Hippocampal formation (tissue), 2 donors: ENCODE measurements around the gene TMEM242.
"Not testable (repeated sequence)": the region's sequence is repeated elsewhere in the genome, so short reads cannot be mapped to it uniquely, and the experiment has no call there.

Experiments
- DNase-seq, 2 donors: peaks; one replicate each; lab custom pipeline; 2025; lab: John Stamatoyannopoulos, UW

TMEM242 gene

DNA sequence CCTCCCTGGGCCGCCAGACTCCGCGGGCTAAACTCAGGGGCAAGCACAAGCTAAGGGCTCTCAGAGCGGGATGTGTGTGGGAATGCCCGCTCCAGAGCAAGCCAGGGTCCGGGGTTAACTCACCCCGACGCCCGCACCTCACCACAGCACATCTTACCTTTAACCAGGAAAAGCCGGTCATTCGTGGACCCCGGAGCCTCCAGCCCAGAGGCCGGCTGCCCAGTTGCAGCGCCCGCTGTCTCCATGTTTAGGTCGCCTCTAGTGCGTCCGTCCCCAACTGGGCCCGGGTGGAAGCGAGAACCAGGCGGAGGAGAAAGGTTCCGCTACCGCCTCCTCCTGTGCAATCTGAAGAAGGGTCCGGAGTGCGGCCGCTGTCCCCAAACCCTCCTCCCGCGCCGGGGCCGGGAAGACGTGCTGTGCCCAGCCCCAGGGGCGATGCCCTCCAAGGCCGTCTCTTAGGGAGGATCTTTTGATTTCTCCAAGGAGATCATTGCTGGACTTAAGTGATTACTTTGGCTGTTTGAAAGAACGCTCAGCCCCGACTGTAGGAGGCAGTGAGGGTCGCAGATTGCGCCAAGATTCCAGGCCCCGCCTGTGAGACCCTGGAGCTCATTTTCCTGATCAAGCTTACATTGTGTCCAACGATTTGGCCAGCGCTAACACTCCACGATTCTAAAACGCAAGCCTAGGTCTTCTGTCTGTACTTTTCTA is at the start of gene TMEM242:
Gene TMEM242, minus strand, starts transcription at position 265 of the 711 bp plus-strand sequence. Its CDS starts 20 bp downstream, at position 245.
- no peak for DNase-seq

DNA sequence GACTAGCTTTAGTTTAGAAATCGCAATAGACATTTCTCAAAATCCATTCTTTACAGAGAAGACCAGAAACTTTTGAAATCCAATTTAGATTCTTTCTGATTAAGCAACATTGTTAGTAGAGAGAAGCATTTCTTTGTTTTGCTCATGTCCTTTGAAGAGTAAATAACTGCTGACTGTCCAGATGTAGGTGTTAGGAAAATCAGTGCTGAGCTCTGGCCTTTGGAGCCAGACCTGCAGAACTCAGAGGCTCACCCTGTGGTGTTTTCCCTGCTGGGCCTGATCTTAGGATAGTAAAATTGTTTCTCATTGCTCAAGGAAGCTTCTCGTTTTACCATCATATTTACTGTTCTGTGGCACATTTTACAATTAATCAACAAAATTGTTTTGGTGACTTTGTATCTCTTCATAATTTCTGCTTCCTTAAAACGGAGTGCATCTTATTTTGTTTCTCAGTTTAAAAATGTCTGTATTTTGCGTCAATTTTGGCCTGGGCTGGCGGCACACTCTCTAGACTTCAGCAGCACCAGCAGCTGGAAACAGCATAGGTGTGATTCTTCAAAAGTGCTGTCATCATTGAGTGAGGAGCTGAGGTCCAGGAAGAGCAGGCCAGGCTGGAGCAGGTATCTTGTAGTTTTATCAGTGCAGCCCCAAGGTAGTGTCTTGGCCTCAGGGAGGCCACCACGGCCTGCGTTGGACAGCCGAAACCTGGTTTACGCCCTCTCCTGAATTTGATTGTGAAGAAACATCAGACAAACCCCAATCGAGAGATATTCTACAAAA is 49.4 kb upstream of the TMEM242 start:
- no peak for DNase-seq

DNA sequence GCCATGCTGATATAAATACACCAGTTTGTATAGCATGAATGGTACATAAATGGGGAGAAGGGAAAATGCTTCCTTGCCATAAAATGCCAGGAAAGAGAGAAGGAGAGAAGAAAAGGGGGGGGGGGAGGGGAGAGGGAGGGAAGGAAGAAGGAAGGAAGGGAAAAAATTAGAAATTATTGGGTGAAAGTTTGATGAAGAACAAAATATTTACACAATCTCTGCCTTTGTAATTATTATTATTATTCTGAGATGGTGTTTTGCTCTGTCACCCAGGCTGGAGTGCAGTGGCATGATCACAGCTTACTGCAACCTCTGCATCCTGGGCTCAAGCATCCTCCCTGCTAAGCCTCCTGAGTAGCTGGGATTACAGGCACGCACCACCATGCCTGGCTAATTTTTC is 47.4 kb upstream of the TMEM242 start:
- DNase-seq, result no peak

DNA sequence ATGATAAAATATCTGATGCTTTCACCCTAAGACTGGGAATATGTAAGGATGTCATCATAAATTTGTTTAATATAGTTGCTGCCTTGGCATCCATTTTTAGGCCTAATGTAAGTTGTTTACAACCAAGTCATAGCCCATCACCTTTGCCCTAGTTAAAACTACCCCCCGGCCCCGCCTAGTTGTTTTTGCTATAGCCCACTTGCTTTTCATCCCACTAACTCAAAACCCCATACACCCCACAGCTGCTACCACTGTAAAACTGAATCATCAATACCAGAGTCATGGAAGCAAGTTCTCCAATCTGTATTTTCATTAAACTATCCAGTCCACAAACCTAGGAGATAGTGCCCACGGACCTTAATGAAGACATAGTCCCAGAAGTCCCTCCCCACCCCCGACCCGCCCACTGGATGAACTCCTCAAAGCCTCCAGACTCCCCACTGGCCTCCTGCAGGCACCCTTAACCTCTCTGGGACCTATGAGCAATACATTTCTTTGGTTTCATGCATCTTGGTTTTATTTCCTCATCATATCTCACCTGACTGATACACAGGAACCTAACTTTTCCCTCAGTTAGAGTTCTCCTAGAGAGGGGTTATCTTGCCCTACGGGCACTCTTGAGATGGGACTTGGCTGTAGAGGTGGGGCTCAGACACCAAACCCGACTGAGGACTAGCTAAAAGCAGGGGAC is 45.2 kb upstream of the TMEM242 start:
- DNase-seq, result no peak

DNA sequence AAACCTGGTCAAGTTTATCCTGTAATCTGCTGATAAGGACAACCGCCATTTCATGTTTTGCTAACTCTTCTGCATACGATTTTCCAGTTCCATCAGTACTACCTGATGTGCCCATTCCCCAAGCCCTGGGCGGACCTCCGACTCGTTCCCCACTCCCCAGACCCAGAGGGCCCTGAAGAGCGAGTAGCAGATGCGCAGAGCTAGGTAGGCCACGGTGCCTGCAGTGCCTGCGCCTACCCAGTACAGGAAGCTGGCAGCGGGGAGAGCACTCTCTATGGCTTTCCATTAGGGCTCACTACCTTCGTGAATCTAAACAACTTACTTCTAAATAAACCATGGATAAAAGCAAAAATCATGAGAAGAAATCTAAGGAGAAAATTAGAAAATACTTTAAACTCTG is 43.3 kb upstream of the TMEM242 start:
- DNase-seq, result no peak

DNA sequence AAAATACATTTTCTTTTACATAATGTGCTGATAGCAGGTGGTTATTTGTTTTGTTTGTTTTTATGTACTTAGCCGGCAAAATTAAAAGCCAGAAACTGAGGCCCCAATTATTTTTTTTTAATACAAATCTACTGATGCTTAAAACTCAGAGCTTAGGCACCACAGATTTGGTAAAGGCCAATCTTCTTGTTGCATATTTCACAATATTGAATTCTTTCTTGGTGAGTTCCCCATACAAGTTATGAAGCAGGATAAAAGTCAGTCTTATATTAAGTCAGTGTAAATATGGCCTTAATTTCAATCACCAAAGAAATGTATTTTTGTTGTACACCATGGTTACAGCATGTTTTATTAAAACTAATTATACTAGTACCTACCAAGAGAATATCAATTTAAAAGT is 41.4 kb upstream of the TMEM242 start:
- no peak for DNase-seq

DNA sequence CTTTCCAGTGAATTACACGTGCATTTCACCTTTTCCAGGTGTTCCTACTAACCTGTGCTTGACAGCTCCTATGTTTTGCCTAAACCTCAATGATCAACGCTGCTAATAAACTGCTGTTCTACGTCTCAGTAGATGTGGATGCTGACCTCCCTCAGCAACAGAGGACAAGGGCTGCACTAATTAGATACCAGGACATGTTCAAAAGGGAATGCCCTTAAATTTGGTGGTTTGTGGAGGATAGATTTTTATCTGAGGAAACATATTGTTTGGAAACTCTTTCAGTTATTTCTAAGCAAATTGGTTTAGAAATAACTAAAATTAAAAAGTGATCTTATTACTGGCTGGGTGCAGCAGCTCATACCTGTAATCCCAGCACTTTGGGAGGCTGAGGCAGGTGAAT is 38.6 kb upstream of the TMEM242 start:
- no peak for DNase-seq

DNA sequence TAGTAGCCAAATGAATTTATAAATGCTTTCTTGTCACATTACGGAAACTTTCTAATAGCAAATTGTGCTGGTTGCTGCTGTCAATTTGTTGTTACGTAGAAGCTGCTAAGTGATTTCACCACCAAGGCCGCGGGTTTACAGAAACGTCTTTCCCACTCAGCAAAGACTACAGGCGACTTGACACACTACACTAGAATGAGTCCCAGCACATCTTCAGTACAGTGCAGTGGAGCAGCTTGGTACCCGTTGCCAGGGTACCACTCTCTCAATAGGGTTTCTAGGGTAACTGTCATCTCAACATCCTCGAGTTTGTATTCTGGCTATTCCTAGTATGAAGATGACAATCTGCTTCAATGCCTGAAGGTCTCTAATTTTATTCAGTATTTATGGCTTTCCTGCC is 35.0 kb upstream of the TMEM242 start:
- DNase-seq, result no peak

DNA sequence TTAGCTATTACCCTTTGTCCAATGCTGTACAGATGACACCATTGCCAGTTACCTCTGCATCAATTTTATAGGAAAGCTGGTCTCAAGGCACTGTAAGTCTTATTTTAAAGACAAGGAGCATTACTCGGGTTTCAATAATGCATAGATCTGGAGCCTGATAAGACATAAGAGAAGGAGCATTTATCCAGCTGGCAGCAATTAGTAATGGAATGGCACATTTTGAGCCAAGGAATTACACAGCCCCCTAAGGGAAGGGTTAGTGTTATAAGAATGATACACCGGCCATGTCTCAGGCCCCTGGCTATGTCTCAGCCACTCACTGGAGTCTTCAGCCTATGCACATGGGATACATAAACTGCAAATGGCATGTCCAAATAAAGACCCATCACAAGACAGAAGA is 23.1 kb upstream of the TMEM242 start:
- no peak for DNase-seq

DNA sequence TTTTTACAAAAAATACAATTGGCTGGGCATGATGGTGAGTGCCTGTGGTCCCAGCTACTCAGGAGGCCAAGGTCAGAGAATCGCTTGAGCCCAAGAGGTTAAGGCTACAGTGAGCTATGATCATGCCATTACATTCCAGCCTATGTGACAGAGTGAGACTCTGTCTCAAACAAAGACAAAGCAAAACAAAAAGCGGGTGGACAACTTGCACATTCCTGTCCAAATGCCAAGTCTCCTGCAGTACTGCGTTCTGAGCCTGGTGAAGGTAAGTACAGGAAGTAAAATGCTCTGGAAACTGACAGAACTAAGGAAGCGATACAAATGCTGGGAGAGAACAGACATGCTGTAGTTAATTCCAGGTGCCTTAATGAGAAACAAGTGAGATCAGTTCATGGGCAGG is 20.4 kb upstream of the TMEM242 start:
- no peak for DNase-seq

DNA sequence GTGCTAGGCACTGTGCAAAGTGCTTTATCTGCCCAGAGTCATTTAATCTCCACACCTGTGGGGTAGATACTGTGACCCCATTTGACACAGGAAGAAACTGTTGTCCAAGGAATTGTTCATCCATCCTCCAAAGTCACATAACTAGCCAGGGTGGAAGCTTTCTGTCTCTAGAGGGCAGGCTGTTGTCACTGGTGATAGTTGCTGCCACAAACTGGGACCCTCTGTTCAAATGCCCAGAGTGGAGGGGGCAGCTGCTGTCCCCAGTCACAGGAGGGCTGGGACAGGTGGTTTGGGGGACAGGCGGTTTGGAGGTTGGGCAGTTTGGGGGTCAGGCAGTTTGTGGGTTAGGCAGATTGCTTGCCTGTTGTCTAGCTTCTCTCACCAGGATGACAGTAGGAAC is 16.1 kb upstream of the TMEM242 start:
- no peak for DNase-seq

DNA sequence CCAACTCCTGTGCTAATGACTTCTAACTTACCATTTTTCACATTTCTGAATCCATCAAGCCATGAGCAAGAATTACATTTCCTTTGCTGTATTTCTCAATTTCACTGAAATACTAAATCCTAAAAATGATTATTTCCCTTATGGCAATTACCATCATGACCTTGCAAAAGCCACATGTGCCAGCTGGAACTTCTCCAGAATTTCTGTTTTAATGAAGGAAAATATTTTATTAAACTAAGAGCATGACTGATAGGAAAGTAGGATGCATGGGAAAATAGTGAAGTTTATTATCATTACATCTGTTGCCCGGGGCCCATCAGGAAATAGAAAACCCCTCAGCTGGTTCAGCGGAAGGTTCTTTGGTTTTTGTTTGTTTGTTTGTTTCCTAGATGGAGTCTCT is 14.4 kb upstream of the TMEM242 start:
- DNase-seq, result no peak

DNA sequence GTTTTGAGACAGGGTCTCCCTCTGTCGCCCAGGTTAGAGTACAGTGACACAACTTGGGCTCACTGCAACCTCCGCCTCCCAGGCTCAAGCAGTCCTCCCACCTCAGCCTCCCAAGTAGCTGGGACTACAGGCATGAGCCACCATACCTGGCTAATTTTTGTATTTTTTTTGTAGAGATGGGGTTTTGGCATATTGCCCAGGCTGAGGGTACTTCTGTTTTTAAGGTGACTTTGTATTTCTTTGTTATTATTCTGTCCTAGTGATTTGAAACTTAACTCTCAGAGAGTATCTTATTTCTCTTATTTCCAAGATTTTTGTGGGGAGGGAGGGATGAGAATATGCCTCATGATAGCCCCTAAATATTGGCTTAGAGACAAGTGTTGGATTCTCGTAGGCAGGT is 14.0 kb upstream of the TMEM242 start:
- not testable (repeated sequence) for DNase-seq

DNA sequence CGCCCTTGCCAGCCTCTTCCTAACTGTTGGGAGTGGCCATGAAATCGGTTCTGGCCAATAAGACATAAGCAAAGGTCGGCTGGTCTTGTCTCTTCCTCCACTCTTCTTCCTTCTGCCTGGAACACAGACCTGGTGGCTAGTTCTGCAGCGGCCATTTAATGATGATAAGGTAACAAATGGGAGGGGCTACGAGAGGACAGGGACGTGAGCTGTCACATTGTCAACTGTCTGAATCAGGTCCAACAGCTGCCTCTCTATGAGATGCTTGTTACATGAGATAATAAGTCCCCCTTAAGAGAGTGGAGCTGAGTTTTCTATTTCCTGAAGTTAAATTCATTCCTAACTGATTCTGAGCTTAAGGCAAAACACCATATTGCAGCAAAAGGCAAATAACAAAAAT is 12.5 kb upstream of the TMEM242 start:
- no peak for DNase-seq

DNA sequence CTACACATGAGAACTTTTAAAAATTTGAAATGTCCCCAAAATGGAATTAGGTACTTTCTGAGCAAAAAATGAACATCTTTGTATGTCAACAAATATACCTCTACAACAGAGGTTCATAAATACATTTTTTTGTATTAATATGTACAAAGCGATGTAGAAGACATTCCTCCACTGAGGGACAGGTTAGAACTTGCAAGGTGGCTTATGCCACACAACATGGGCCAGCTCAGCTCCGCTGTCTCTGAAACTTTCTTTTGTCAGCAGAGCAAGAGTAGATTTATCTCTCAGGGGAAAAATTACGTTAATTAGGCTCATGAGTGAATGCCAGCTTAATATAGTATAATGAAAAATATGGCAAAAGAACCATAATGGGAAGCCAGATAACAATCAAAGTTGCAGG is 10.6 kb upstream of the TMEM242 start:
- DNase-seq, result no peak

DNA sequence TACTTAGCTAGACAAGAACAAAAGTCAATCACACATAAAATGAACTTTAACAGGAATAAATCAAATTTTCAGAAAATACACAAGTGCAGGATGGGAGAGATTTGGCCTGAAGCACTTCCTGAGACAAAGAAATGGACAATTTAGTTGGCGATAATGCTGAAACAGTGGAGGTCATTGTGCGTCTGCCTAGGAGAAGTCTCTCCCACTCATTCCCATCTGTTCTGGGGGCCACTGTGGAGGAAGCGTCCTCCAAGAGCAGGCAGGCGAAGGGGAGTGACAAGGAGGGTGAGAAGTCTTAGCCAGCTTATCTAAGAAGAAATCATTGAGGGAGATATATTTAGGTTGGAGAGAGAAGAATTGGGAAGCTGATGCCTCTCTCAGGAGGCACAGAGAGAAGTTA is 10.2 kb upstream of the TMEM242 start:
- no peak for DNase-seq

DNA sequence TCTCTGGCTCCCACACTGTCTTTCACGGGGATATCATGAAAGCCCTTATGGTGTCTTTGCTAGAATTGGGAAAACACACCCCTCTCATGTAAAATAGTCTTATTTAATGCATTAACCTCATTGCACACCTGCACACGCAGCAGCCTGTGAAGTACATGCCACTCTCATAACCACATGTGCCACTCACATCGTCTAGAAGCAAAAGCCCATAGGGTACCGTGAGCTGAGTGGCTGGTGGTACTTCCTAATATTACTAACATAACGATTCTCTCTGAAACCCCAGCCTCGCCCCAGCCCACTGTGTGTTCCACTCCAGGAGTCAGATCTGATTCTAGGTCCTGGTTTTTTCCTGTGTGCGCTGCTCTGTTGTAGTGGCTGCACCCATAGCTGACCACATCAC is 9.5 kb upstream of the TMEM242 start:
- DNase-seq, result no peak

DNA sequence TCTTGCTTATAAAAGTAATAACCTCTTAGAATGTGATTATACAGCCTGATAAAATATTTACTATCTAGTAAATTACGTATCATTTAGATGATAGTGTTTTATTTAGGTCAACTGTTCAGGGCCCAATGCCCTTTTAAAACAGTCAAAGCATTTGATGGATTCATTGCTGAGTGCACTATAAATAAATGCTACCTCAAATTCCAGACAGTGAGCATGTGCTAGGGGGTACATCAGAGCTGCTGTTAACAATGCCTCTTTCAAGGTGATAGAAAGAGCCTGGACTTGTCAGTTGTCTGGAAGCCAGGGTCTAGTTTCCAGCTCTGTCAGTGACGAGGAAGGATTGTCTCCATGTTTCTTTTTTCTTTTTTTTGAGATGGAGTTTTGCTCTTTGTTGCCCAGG is 7.5 kb upstream of the TMEM242 start:
- no peak for DNase-seq

DNA sequence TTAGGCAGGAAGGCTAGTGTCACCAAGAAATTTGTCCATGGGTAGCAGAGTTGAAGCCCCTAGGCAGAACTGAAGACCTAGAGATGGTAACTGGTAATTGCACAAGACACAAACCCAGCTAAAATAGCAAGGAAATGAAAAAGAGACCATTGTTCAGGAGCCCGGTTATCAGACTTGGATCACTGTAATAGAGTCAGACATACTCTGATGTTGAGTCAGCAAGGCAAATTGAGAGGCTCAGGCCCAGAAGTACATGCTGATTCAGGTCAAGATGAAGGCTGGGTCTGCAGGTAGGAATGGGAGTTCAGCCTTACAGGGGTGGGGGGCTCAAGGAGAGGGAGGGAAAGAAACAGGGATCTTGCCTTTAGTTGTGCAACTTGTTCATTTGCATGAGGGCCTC is 6.5 kb upstream of the TMEM242 start:
- no peak for DNase-seq

DNA sequence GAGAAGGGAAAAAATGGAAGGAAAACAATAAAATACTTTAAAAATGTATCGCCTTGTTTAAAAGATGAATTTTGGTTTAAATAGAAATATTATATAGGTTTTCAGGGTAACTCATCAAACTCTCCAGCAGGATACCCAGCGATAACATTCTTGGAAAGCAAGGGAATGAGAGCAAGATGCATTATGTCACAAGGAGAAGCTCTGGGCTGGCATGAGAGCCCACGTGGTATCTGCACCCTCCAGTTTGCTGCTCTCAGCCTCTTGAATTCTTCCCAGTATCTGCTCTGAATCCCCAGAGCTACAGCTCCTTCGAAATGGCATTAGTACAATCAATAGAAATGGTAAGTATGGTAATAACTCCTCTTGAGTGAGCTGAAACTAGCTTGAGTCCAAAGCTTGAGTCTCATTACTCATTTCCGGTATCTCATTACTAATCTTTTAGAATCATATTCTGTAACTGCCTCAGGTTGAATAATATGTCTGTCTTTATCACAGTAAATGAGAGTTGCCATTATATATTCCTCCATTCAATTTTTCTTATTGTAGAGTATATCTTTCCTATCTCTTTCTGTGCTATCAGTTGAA is 4.9 kb upstream of the TMEM242 start:
- DNase-seq, result no peak

DNA sequence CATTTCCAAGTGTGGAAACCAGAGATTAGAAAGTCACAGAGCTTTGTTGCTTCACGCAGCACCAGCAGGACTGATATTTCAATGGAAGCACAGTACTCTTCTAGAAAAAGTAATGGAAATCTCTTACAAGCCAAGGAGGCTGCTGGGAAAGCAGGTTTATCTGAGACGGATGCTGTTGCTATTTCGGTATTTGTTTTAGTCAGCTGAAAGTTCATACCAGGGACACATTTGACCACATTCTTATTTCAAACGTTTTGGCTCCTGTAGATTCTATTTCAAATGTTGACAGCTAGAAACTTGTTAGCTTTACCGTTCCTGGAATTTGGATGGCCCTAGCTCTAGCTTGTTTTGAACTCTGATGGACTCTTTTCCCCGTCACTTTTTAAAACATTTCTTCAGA is 3.7 kb upstream of the TMEM242 start:
- DNase-seq, result no peak

DNA sequence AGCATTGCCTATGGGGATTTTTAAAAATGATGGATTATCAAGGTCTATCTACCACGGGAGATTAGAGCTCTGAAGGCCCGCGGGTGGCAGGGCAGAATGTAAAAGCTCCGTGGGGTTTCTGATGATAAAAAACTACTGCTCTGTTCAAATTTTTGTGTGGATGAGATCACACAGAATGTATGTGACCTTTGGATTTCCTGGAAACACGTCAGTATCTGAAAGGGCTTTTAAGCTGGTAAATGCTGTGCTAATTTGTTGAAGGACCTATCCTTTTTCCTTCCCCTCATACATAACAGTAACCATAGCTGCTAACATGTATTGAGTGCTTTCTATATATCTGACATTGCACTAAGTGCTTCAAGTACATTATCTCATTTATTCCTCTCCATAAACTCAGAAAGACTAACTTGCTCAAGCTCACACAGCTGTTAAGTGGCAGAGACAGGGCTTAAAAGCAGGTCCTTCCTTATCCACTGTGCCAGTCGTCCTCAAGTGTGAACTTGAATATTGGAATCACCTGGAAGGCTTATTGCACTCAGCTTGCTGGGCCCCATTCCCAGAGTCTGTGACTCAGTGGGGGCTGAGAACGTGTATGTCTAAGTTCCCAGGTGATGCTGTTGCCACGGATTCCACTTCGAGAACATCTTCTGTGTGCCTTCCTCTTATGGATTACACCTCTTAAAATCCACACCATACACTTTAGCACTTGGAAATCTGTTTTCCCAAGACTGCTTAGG is 1.9 kb upstream of the TMEM242 start:
- no peak for DNase-seq
